ENCODE data around the gene NHSL1.

DNA sequence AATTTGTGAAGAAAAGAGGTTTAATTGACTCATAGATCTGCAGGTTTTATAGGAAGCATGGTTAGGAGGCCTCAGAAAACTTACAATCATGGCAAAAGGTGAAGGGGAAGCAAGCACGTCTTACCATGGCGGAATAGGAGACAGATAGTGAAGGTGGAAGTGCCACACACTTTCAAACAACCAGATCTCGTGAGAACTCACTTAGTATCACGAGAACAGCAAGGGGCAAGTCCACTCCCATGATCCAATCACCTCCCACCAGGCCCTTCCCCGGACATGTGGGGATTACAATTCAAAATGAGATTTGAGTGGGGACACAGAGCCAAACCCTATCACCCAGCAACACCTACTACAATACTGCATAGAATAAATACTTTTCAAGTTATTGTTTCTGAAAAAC is 102.6 kb downstream of the NHSL1 start:
- TF ChIP-seq EZH2 (IDR thresholded peaks at IDR 0.05; ENCODE audit: borderline replicate concordance, low read depth, low read length, severe bottlenecking), result no peak
- TF ChIP-seq, protein P1, sequence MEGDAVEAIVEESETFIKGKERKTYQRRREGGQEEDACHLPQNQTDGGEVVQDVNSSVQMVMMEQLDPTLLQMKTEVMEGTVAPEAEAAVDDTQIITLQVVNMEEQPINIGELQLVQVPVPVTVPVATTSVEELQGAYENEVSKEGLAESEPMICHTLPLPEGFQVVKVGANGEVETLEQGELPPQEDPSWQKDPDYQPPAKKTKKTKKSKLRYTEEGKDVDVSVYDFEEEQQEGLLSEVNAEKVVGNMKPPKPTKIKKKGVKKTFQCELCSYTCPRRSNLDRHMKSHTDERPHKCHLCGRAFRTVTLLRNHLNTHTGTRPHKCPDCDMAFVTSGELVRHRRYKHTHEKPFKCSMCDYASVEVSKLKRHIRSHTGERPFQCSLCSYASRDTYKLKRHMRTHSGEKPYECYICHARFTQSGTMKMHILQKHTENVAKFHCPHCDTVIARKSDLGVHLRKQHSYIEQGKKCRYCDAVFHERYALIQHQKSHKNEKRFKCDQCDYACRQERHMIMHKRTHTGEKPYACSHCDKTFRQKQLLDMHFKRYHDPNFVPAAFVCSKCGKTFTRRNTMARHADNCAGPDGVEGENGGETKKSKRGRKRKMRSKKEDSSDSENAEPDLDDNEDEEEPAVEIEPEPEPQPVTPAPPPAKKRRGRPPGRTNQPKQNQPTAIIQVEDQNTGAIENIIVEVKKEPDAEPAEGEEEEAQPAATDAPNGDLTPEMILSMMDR (IDR thresholded peaks at IDR 0.05; ENCODE audit: extremely low read depth in 1 of 2, insufficient read depth in 1 of 2, low read depth in 1 of 2, low read length in 2 of 2), result no peak
- no peak for TF ChIP-seq POLR2AphosphoS5 (IDR thresholded peaks at IDR 0.05; ENCODE audit: insufficient read depth, low read depth, low read length)
- no peak for TF ChIP-seq POLR2A (IDR thresholded peaks at IDR 0.05; ENCODE audit: low read depth, low read length)
- no peak for TF ChIP-seq JUN (IDR thresholded peaks at IDR 0.05; ENCODE audit: borderline replicate concordance, insufficient read depth, insufficient read length, low read depth)
- TF ChIP-seq, protein P2, sequence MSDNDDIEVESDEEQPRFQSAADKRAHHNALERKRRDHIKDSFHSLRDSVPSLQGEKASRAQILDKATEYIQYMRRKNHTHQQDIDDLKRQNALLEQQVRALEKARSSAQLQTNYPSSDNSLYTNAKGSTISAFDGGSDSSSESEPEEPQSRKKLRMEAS (IDR thresholded peaks at IDR 0.05; ENCODE audit: insufficient read depth, insufficient read length), result no peak
- no peak for TF ChIP-seq MYC (IDR thresholded peaks at IDR 0.05; ENCODE audit: low read depth, low read length)

All from endothelial cell of umbilical vein (primary cell).